Hepatocyte (in vitro differentiated cells): Measurements from ENCODE around the gene SLFNL1. TPM values are rescaled to one million over a fixed set of nuclear protein-coding genes. Genes with fewer than 3 reads are reported as not detected.

ENCODE experiments used
- DNase-seq: peaks from one replicate; pipeline ENCODE4 v3.0.0-alpha.2; 2016; ENCODE audit warnings: low spot score
- H2AFZ ChIP-seq: fragments of 200-600 bp; sonication (generic); 2 replicates; pipeline ENCODE4 v1.6.0; 2016; ENCODE audit warnings: antibody characterized with exemption, mild to moderate bottlenecking
- H3K27ac ChIP-seq: fragments of 200-600 bp; sonication (generic); 2 replicates; pipeline ENCODE4 v1.5.1; 2016; ENCODE audit warnings: mild to moderate bottlenecking
- H3K27me3 ChIP-seq: fragments of 200-600 bp; sonication (generic); 2 replicates; pipeline ENCODE4 v1.6.1; 2016
- H3K36me3 ChIP-seq: fragments of 200-600 bp; sonication (generic); replicated peaks from 2 replicates; pipeline ENCODE4 v1.5.1; 2016; ENCODE audit warnings: low read depth; ENCODE audit not compliant: insufficient read depth
- H3K4me1 ChIP-seq: fragments of 200-600 bp; sonication (generic); 2 replicates; pipeline ENCODE4 v1.5.1; 2016; ENCODE audit warnings: mild to moderate bottlenecking, moderate library complexity; ENCODE audit not compliant: insufficient read depth
- H3K4me2 ChIP-seq: fragments of 200-600 bp; sonication (generic); 2 replicates; pipeline ENCODE4 v1.6.0; 2016
- H3K4me3 ChIP-seq: fragments of 200-600 bp; sonication (generic); 2 replicates; pipeline ENCODE4 v1.5.1; 2016; ENCODE audit warnings: mild to moderate bottlenecking
- H3K79me2 ChIP-seq: fragments of 200-600 bp; sonication (generic); 2 replicates; pipeline ENCODE4 v1.6.0; 2017; ENCODE audit warnings: mild to moderate bottlenecking
- H3K9me2 ChIP-seq: fragments of 200-600 bp; sonication (generic); replicated peaks from 2 replicates; pipeline ENCODE4 v1.6.0; 2017; ENCODE audit warnings: mild to moderate bottlenecking; ENCODE audit not compliant: insufficient read depth
- H3K9me3 ChIP-seq: fragments of 200-600 bp; sonication (generic); 2 replicates; pipeline ENCODE4 v1.5.1; 2016; ENCODE audit warnings: low read depth, mild to moderate bottlenecking
- H4K20me1 ChIP-seq: fragments of 200-600 bp; sonication (generic); 2 replicates; pipeline ENCODE4 v1.6.0; 2016; ENCODE audit warnings: mild to moderate bottlenecking; ENCODE audit not compliant: insufficient read depth, poor library complexity, severe bottlenecking
- CTCF ChIP-seq: fragments of 200-600 bp; sonication (generic); IDR thresholded peaks from 2 replicates; pipeline ENCODE4 v1.5.1; 2016; ENCODE audit warnings: antibody characterized with exemption, mild to moderate bottlenecking; ENCODE audit not compliant: poor library complexity
- EZH2 ChIP-seq: fragments of 200-600 bp; sonication (generic); IDR thresholded peaks from 2 replicates; pipeline ENCODE4 v1.6.1; 2016; ENCODE audit warnings: antibody characterized with exemption, mild to moderate bottlenecking, borderline replicate concordance
- EZH2phosphoT487 ChIP-seq: fragments of 200-600 bp; sonication (generic); IDR thresholded peaks from one replicate; pipeline ENCODE4 v1.6.1; 2018; ENCODE audit warnings: antibody characterized with exemption, mild to moderate bottlenecking, low read depth, moderate library complexity; ENCODE audit not compliant: unreplicated experiment, severe bottlenecking
- WGBS: methylation state at CpG from one replicate; pipeline ENCODE4 v1.1.6; 2016; ENCODE audit warnings: low lambda C conversion rate; ENCODE audit errors: missing lambda C conversion rate; 5-methylcytosine and 5-hydroxymethylcytosine counted together
- polyA plus RNA-seq: library from polyadenylated mRNA; unstranded; fragments of >200 nt; fragmentation: Nextera tagmentation; extraction: Ambion mirVana; gene quantifications from 2 replicates; pipeline ENCODE4 v1.2.1, GENCODE V29; 2016
- total RNA-seq: library from RNA; depleted of rRNA; stranded (reverse); fragments of >200 nt; gene quantifications from 2 replicates; pipeline ENCODE4 v1.2.3, GENCODE V29; 2014

The SLFNL1 gene
- total and polyA plus RNA-seq, 2 experiments from 2014 or later, result 0.18 to 0.27 TPM

GRCh38 chr1:41037116-41037903 lies 15.8 kb upstream of the SLFNL1 start:
- no peak overlapping the region for H3K27ac ChIP-seq
- H3K4me1 ChIP-seq, result no peaks in the 10 kb centered on the region
- no peak overlapping the region for H3K4me2 ChIP-seq
- TF ChIP-seq EZH2, result no peak
- TF ChIP-seq CTCF, result no peak
- no peak for TF ChIP-seq EZH2phosphoT487
- H3K9me2 ChIP-seq, result no peaks in the 10 kb centered on the region
- H3K9me3 ChIP-seq, result no peaks in the 10 kb centered on the region
- DNase-seq, result no peak
- no peak overlapping the region for H3K4me3 ChIP-seq
- H3K36me3 ChIP-seq, result no peaks in the 10 kb centered on the region
- WGBS, result 98% methylated on average over 3 of the region's 3 CpGs
- H3K79me2 ChIP-seq, result no peaks in the 10 kb centered on the region
- no peaks in the 10 kb centered on the region for H4K20me1 ChIP-seq
- H2AFZ ChIP-seq, result no peak overlapping the region
- H3K27me3 ChIP-seq, result no peaks in the 10 kb centered on the region

GRCh38 chr1:41033272-41033671 lies 11.7 kb upstream of the SLFNL1 start:
- Histone ChIP-seq H3K9me2 (no peaks in the 10 kb centered on the region), H2AFZ (no peak overlapping the region), H3K79me2 (no peaks in the 10 kb centered on the region), H3K27ac (no peak overlapping the region), H3K4me2 (no peak overlapping the region), H3K36me3 (no peaks in the 10 kb centered on the region), H3K4me3 (no peak overlapping the region), H4K20me1 (no peaks in the 10 kb centered on the region), H3K4me1 (no peaks in the 10 kb centered on the region), H3K9me3 (no peaks in the 10 kb centered on the region), H3K27me3 (no peaks in the 10 kb centered on the region)
- DNase-seq, result no peak
- TF ChIP-seq EZH2, result no peak
- no peak for TF ChIP-seq CTCF
- TF ChIP-seq EZH2phosphoT487, result no peak
- WGBS, result 95% methylated on average over 3 of the region's 3 CpGs

GRCh38 chr1:41032147-41032546 lies 10.6 kb upstream of the SLFNL1 start:
- no peak overlapping the region for H3K27ac ChIP-seq
- H2AFZ ChIP-seq, result no peak overlapping the region
- H3K36me3 ChIP-seq, result no peaks in the 10 kb centered on the region
- no peaks in the 10 kb centered on the region for H3K79me2 ChIP-seq
- no peaks in the 10 kb centered on the region for H4K20me1 ChIP-seq
- no peak overlapping the region for H3K4me3 ChIP-seq
- H3K27me3 ChIP-seq, result no peaks in the 10 kb centered on the region
- DNase-seq, result no peak
- no peak overlapping the region for H3K4me2 ChIP-seq
- H3K9me3 ChIP-seq, result no peaks in the 10 kb centered on the region
- H3K9me2 ChIP-seq, result no peaks in the 10 kb centered on the region
- H3K4me1 ChIP-seq, result no peaks in the 10 kb centered on the region
- no peak for TF ChIP-seq EZH2phosphoT487
- TF ChIP-seq CTCF, result no peak
- no peak for TF ChIP-seq EZH2
- WGBS, result 98% methylated on average over 2 of the region's 2 CpGs
